HG03025 (cell line): ENCODE measurements around the gene ERC2.

ENCODE experiments used
- ATAC-seq: cut with Tn5 transposase; IDR thresholded peaks from one replicate; pipeline ENCODE4 v1.9.1; 2021; ENCODE audit warnings: mild to moderate bottlenecking, moderate library complexity; ENCODE audit not compliant: unreplicated experiment, low FRiP score

Gene ERC2

DNA sequence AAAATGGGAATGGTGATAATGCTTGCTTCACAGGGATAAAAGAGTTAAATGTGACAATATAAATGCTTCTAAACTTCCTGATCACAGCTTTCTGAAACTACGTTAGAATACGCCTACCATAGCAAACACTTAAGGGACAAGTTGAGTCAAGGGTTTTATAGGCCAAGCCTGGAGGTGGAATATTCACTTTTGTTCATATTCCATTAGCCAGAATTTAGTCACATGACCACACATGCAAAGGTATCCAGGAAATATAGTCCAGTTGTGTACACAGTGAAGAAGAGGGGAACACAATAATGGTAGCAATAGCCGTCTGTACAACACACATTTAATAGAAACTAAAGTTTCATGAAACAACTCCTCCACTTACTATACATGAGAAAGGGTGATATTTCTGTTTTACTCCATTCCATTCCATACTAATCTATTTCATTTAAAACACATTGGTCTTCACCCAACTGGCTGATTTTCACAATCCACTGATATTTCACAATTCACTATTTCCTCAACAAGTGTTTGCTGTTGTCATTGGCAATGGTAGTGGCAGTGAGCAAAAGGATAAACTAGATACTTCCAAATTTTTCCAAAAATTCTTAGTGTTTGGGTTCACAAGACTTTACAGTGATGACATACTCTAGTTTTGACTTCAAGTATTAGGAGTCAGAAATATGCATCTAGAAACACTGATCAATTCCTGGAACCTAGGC is 270.9 kb downstream of the ERC2 start:
- ATAC-seq = no peak

DNA sequence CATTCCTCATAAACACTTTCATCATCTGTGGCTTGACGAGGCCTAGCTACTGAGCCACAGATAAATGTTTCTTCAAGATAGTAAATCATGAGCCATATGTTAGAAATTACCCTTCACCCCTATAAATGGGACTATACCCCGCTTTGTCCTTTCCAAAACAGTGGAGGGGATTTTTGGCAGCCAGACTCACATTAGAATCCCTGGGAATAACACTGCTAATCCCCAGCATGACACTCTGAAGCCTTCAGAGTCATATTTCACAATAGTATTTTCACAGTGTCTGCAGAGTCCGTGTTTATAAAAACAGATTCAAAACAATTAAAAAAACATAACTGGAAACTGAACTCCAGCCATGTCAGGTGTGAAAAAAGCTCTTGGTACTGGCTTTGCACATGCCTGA is 271.6 kb downstream of the ERC2 start:
- no peak for ATAC-seq

DNA sequence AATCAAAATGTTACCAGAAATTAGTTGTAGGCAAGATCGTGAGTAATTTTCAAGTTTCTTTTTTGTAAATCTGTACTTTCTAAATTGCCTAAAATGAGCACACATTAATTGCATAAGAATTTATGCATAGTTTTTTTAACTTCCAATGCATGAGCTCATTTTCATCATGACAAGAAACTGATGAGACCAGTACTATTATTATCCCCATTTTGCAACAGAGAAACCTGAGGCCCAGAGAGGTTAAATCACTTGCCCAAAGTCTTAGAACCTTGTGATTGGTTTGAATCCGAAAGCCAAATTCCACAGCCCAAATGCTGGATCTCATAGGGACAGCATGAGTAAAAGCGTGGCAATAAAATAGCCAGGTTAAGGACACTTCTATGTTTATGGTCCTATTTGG is 274.7 kb downstream of the ERC2 start:
- no peak for ATAC-seq

DNA sequence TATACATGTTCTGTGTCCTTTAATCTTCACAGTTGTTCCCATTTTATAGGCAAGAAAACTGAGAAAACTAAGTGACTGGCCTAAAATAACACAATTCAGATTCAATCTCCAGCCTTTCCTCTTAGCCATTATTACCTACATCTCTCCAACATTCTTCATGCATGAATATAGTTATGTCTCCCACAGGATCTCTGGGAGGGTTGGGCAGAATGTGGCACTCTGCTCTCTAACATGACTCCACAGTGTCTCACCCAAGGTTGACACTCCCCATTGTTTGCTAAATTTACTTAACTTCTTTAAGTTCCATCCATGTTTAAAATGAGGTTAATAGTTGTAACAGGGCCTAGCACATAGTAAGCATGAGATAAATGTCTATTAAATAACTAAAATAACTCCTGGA is 276.3 kb downstream of the ERC2 start:
- ATAC-seq = no peak

DNA sequence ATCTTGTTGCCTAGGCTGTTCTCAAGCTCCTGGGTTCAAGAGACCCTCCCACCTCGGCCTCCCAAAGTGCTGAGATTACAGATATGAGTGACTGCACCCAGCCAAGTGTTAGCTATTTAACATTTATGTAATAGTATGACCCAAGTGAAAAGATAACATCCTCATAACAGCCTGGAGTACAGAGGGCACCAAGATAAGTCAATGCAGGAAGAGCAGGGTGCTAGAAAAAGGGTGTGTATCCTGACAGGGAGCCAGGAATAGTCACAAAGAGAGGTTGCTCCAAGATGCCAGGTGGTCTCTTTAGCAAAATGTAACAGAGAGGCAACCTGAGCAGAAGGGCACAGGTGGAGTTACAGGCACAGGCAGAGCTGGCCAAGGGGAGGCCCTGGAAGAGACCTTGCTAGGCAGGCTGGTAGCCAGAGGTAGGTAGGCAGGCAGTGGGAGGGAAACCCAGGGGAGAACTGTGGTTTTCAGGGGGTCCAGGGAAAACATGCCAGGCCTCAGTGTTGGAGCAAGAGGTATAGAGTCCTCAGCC is 277.4 kb downstream of the ERC2 start:
- no peak for ATAC-seq

DNA sequence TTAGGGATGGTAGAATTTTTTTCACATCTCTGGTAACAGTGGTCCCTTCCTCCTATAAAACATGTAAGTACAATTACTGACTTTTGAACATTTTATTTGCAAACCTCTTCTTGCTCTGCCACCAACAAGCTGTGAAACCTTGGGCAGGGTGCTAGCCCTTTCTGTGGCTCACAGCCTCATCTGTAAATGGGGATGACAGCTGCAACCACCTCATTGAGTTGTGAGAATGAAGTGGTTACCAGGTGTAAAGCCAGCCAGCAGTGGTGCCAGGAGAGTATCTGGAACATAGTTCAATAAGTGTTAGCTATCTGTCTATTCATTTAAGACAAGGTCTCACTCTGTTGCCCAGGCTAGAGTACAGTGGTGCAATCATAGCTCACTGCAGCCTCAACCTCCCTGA is 278.1 kb downstream of the ERC2 start:
- ATAC-seq = no peak

DNA sequence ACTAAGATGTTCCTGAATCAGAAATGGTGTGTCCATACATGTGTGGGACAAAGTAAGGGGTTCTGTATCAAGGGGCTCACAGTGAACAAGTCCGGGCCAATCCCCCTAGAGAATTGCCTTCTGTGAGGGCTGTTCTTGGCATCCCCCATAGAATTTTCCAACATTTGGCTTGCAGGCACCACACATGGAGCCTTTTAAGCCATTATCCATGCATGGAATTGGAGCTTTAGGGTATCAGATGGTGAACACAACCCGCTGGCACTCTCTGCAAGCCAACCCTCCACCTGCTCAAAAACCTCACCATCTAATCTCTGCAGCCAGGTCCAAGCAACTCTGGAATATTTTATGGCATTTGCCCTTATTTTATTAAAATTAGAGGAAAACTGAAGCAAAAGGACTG is 278.7 kb downstream of the ERC2 start:
- ATAC-seq = no peak

DNA sequence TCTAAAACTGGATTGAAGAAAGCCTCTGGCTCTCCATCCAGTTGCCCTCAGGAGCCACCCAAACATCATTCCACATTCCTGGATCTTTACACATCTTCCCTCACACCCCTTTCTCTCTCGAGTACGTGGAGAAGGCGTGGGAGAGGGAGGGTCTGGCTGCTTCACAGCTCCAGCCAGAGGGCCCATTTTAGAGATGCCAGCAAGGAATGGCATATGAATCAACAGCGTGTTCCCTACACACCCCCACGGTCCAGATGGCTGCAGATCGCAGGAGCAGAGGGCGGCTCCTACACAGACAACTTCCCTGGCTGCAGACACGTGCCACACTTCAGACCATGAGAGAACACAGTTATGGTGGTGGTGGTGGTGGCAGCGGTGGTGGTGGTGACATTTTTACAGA is 280.1 kb downstream of the ERC2 start:
- ATAC-seq = no peak

DNA sequence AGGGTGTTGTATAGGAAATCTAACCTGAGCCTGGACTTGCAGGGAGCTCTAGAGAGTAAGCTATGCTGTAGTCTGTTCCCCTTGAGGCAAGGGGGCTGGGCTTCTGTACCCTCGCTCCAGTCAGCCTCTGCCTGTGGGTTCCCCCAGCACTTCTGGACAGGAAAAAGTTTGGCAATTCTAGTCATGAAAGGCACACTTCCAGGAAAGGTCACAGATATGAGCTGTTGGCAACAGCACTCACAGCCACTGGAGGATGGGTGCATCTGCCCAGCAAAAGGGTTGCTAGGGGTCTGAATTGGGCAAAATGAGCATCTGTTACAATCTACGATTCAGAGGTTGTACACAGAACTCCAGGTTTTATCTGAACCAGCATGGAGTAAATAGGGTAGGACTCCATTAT is 281.2 kb downstream of the ERC2 start:
- no peak for ATAC-seq

DNA sequence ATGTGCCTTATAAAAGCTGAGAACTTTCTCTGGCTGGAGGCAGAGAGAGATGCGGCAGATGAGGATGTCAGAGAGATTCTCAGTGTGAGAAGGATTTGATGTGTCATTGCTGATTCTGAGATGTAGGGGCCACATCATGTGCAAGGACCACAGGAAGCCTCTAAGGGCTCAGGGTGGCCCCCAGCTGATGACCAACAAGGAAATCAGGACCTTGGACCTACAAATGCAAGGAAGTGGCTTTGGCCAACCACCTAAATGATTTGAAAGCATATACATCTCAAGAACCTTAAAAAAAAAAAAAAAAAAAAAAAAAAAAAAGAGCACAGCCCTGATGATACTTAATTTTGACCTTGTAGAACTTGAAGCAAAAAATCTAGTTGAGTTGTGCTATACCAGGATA is 282.4 kb downstream of the ERC2 start:
- no peak for ATAC-seq

DNA sequence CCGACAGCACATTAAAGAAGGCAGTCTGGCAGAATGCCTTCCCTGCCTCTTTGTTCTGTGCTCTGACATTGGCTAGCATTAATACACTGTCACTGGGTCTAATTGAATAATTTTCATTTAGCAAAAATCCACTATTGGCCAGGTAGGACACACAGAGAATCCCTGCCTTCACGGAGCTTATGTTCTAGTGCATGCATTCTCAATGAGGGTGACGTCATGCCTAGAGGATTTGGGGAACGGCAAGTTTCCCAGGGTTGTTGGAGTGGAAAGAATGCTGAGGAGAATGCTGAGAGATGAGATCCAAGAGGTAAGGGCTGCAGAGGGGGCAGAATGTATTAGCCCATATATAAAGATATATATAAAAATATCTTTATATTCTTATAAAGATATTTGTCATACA is 284.7 kb downstream of the ERC2 start:
- no peak for ATAC-seq

DNA sequence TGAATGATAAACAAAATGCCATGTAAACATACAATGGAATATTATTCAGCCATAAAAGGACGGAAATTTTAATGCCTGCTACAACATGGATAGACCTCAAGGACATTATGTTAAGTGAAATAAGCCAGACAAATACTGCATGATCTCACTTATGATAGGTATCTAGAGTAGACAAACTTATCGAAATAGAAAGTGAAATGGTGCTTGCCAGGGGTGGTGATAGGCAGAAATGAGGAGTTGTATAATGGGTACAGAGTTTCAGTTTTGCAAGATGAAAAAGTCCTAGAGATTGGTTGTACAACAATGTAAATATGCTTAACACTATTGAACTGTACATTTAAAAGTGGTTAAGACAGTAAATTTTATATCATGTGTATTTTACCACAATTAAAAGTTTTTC is 287.8 kb downstream of the ERC2 start:
- ATAC-seq = no peak

DNA sequence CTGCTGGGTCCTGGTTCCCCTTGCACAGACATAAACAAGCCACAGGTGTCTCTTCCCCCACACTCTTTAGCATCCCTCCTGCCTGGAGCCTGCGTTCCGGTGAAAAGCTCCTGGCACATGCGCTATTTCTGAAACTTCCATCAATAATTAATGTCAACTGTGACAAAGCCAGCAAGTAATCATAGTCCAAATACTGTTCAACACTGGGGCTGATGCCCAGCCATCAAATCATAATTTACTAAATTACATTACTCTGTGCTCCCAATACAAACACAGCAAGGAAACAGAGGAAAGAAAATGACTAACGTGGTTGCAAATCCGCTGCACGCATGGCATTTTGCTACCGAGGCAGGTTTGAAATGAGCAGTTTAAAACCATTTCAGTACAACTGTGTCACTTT is 294.7 kb downstream of the ERC2 start:
- no peak for ATAC-seq

DNA sequence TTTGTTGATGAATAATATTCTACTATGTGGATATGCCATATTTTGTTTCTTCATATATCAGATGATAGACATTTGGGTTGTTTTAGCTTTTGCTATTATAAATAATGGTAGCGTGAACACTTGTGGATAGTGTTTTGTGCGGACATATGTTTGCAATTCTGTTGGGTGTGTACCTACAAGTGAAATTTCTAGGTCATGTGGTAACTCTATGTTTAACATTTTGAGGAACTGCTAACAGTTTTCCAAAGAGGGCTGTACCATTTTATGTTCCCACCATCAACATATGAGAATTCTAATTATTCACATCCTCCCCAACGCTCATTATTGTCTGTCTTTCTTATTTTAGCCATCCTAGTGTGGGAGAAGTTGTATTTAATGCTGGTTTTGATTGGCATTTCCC is 303.8 kb downstream of the ERC2 start:
- no peak for ATAC-seq

DNA sequence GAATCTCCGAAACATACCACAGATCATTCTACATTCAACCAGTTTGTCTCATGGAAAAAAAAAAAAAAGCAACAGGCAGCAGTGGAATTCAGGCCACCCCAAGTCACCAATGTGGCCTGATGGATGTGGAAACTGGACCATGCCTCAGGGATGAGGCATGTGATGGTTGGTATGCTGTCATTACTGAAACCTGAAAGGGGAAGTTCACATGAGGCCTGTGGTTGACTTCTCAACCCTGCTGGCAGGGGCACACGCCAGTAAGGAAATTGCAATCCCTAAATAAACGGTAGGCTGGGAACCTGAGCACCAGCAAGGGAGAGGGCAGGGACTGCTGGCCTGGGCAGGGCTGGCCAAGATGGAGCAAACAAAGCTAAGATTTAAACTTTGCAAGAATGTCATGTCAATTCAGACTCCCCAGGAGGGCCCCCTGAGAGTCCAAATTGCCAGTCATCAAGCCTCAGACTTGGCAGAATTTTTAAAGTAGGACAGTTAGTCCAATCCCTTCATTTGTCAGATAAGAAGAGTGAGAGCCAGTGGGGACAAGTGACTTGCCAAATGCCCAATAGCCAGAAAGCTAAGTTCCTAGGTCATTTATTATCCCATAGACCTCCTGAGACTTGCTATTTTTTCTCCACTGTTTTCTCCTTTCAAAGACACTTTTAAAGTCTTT is 310.4 kb downstream of the ERC2 start:
- no peak for ATAC-seq

DNA sequence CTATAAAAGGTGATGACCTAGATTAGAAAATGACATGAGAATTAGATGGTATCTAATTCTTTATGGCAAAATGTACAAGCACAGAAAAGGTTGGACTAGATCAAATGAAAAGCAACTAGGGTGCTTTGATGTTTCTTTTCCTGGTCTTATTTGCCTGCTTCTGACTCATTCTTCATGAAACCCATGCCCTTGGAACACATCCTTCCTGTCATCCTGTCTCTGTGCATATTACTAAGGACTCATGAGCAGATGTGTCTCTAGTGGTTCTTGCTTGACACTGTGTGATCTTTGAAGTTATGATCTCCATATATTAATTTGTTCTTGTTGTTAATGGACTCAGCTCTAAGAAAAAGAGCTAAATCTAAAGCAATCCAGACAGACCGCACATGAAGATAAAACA is 314.0 kb downstream of the ERC2 start:
- no peak for ATAC-seq

DNA sequence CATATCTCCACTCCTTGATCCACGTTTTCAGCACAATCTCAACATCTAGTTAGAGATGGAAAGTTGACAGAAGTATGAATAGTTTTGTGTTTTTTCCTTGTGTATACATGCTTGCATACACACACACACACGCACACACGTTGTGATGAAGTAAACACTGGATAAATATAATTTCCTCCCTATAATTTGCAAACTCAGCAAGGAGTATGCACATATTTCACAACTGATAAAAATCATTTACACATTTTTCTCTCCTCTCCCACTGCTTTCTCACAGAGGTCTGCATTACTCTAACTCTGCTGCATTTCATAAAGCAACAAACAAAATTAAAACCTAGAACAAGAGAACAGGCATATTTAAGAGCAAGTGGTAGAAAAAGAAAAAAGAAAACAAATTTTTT is 320.9 kb downstream of the ERC2 start:
- ATAC-seq = no peak

DNA sequence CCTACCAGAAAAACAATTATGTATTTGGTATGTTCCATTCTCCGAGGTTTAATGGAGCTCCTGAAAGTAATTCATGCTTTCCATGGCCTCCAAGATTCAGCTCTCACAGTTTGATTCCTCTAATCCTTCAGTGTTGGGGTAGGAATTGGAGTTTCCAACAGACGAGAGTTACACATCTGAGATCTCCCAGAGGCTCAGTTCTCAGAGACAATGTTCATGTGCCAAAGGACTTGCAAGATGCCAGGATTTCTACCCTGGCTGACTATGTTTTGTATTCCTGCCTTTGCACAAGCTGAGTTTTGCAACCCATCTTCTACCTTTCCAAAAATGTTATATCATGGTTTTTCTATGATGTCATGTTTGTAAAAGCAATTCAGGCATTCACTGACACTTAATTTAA is 322.9 kb downstream of the ERC2 start:
- no peak for ATAC-seq

DNA sequence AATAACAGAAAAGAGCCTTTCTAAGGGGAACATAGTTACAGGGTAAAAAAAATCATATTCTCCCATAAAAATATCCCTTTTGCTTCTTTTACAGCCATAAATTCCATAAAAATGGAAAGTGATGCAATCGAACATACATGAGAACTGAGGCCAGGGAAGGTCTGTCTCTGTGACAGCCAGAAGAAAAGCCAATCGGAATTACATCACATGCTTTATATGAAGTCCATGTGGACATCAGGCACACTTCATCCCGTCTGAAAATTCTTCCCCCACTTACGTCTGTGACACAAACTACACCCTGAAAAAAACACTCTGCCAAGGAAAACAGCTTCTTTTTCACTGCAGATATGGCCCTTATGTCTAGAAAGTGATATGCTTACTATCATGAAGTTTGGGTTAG is 323.5 kb downstream of the ERC2 start:
- no peak for ATAC-seq

DNA sequence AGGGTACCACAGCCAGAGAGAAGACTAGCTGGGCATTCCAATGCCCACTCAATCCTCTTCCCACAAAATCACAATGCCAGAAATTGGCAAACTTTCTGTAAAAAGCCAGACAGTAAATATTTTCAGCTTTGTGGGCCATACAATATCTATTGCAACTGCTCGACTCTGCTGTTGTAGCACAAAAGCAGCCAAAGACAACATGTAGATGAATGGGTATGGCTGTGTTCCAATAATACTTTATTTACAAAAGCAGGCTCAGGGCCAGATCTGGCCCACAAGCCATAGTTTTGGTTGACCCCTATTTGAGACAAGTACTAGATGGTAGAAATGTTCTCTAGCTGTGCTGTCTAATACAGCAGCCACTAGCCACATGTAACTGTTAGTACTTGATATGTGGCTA is 330.9 kb downstream of the ERC2 start:
- ATAC-seq = no peak

DNA sequence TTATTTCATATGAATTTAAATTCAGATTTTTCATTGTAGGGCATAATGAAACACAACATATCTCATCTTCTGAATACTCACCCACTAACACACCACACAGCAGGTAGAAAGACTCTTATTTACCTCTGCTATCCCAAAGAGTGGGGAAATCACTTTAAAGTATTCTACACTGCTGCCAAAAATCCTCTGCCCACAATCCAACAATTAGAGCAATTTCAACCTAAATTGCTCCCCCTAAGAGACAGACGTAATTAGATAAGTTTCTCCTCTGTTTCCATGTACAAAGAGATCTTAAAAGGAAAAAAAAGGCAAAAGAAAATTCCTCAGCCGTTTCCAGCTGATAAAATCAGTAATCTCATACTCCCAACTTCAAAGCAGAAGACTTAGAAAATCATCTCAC is 331.8 kb downstream of the ERC2 start:
- no peak for ATAC-seq

DNA sequence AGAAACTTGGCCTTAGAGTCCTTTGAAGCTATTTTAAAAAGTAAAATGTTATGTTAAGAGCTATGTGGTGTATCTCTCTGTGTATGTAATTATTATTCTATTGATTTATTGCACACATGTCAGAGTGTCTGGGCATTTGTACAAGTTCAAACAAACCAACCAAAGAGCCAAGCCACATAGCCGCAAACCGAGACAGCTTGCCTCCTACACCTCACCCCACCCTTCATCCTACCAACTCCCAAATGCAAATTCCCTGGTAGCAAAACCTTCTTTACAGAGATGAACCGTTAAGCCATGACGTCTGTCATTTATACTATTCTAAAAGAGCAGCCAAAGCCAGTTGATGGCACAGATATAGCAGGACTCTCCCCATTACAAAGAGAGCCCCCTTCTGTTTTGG is 332.3 kb downstream of the ERC2 start:
- ATAC-seq = no peak
